Ammon's horn (tissue), 1 donor: ENCODE results near the gene GBP2.
"Not testable (repeated sequence)": the region's sequence is repeated elsewhere in the genome, so short reads cannot be mapped to it uniquely, and the experiment has no call there.

Experiments used
- DNase-seq: peaks from one replicate; pipeline ENCODE4 v3.0.0-alpha.2; 2016; ENCODE audit warnings: low spot score

Gene GBP2

GRCh38 chr1:89126602-89127565 is 970 bp upstream of the GBP2 start:
- DNase-seq, result not testable (repeated sequence)

GRCh38 chr1:89125240-89125912 is 538 bp downstream of the GBP2 start:
- DNase-seq, result peak; percentile 21

GRCh38 chr1:89121641-89122040 is 4.3 kb downstream of the GBP2 start:
- DNase-seq, result no peak

- no peak for DNase-seq
These were observed 11.3 kb downstream of the GBP2 start for GRCh38 chr1:89114662-89115061.

- DNase-seq, result no peak
These were observed 12.9 kb downstream of the GBP2 start for GRCh38 chr1:89112871-89113613.

GRCh38 chr1:89104687-89105086 is 21.2 kb downstream of the GBP2 start:
- no peak for DNase-seq

GRCh38 chr1:89104147-89104546 is 21.8 kb downstream of the GBP2 start:
- no peak for DNase-seq

GRCh38 chr1:89102021-89102420 is 23.9 kb downstream of the GBP2 start:
- DNase-seq, result no peak

- DNase-seq, result no peak
These were observed 25.5 kb downstream of the GBP2 start for GRCh38 chr1:89100412-89100811.

GRCh38 chr1:89098857-89099256 is 27.1 kb downstream of the GBP2 start:
- DNase-seq, result no peak

GRCh38 chr1:89095737-89096136 is 30.2 kb downstream of the GBP2 start:
- DNase-seq, result no peak

GRCh38 chr1:89089962-89090361 is 36.0 kb downstream of the GBP2 start:
- DNase-seq, result no peak

- DNase-seq, result no peak
These were observed 37.3 kb downstream of the GBP2 start for GRCh38 chr1:89088572-89088971.

- no peak for DNase-seq
These were observed 38.7 kb downstream of the GBP2 start for GRCh38 chr1:89087241-89087640.

- peak; percentile 80 for DNase-seq
These were observed 40.1 kb downstream of the GBP2 start for GRCh38 chr1:89085781-89086180.

- DNase-seq, result peak; percentile 32
These were observed 44.9 kb downstream of the GBP2 start for GRCh38 chr1:89081005-89081404.

- not testable (repeated sequence) for DNase-seq
These were observed 45.8 kb downstream of the GBP2 start for GRCh38 chr1:89080068-89080467.

GRCh38 chr1:89072466-89073065 is 53.3 kb downstream of the GBP2 start:
- DNase-seq, result not testable (repeated sequence)

GRCh38 chr1:89070509-89070908 is 55.4 kb downstream of the GBP2 start:
- no peak for DNase-seq

GRCh38 chr1:89069951-89070350 is 56.0 kb downstream of the GBP2 start:
- DNase-seq, result no peak

- DNase-seq, result no peak
These were observed 57.6 kb downstream of the GBP2 start for GRCh38 chr1:89068291-89068690.
